GM12878 (cell line): ENCODE measurements around the gene PPP1R26.

Source experiments
- CTCF ChIP-seq, 3 experiments: IDR thresholded peaks in 2 of 3; conservative IDR thresholded peaks in 1 of 3; 2 replicates each; pipeline ENCODE4 v1.5.1; 2011; ENCODE audit warnings: low read depth in 3 of 3, low read length in 3 of 3, mild to moderate bottlenecking in 3 of 3, control low read depth in 2 of 3, moderate library complexity in 2 of 3, inconsistent platforms in 1 of 3, mixed read lengths in 1 of 3; ENCODE audit not compliant: control insufficient read depth in 2 of 3, insufficient read depth in 1 of 3; ENCODE audit errors: extremely low read depth in 1 of 3
- HDAC6 ChIP-seq: fragments of 200-600 bp; sonication (generic); IDR thresholded peaks from one replicate; pipeline ENCODE4 v1.8.0; 2017; ENCODE audit warnings: antibody characterized with exemption; ENCODE audit not compliant: unreplicated experiment
- PKNOX1 ChIP-seq: fragments of 450-650 bp; IDR thresholded peaks from 2 replicates; pipeline ENCODE4 v1.6.1; 2016; ENCODE audit warnings: mild to moderate bottlenecking
- POLR2A ChIP-seq: IDR thresholded peaks from 2 replicates; pipeline ENCODE4 v1.6.1; 2011; ENCODE audit warnings: low read depth, mild to moderate bottlenecking, low read length
- POLR2AphosphoS5 ChIP-seq: IDR thresholded peaks from 2 replicates; pipeline ENCODE4 v1.6.1; 2011; ENCODE audit warnings: mild to moderate bottlenecking, low read length, inconsistent platforms
- RB1 ChIP-seq: fragments of 450-650 bp; formaldehyde crosslinking; IDR thresholded peaks from 2 replicates; pipeline ENCODE4 v1.6.1; 2017; ENCODE audit warnings: mild to moderate bottlenecking, borderline replicate concordance
- SPI1 ChIP-seq: IDR thresholded peaks from 2 replicates; pipeline ENCODE4 v1.6.1; 2011; ENCODE audit warnings: low read depth, mild to moderate bottlenecking, low read length, moderate library complexity, borderline replicate concordance; ENCODE audit not compliant: insufficient read depth
- SREBF2 ChIP-seq: IDR thresholded peaks from 2 replicates; pipeline ENCODE4 v1.6.1; 2012; ENCODE audit warnings: mild to moderate bottlenecking, low read length
- SUPT20H ChIP-seq: IDR thresholded peaks from 2 replicates; pipeline ENCODE4 v1.6.1; 2011; ENCODE audit warnings: low read depth, mild to moderate bottlenecking, low read length, moderate library complexity, borderline replicate concordance; ENCODE audit not compliant: control insufficient read depth

DNA sequence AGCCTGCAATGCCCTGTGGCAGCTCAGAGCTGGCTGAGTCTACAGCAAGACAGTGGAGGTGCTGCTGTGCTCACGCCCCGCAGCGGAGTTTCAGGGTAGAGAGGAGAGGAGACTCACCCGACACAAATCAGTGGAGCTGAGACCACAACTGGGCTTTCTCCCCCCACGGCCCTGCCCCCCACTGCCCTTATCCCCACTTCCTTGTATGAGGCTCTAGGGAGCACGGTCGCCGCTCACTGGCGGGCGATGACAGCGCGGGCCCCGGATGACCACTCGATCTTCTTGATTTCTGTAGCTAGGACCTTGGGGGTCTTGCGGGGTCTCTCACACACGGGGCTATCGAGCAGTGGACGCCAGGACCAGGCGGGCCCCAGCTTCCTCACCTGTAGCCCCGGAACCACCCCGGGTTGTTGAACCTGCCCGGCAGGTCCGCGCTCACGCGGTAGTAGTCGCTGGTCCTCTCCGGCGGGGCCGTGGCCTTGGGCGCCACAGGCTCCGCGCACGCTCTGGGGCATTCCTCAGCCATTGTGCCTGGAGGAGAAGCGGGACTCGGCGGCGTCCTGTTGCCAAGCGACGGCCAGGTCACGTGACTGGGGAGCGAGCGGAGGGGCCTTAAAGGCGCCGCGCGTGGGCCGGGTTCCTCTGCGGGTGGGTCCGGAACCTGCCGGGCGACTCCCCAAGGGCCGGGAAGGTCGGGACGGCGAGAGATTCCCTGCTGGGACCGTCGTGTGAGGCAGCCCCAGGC is 19.9 kb downstream of the PPP1R26 start:
- TF ChIP-seq POLR2AphosphoS5 (no peak), HDAC6 (no peak), PKNOX1 (no peak), CTCF (IDR thresholded peaks at IDR 0.05 in 2 of 3, conservative IDR thresholded peaks at IDR 0.05 in 1 of 3; ENCODE audit: control insufficient read depth in 2 of 3, extremely low read depth in 1 of 3, insufficient read depth in 1 of 3, low read depth in 3 of 3, low read length in 3 of 3) (no peak), SUPT20H (no peak), POLR2A (no peak), RB1 (no peak; the same call in 1 of the 2 replicates), SPI1 (no peak; the same call in 1 of the 2 replicates), SREBF2 (no peak)
